ENCODE results near the gene LGR5. TPM values are rescaled to one million over a fixed set of nuclear protein-coding genes. Genes with fewer than 3 reads are reported as not detected.
A peak's percentile ranks its signal among the peaks of the same experiment; 100 is the strongest.

LGR5 gene
- total RNA-seq, 1 donor from 2014 or later = 1.1 TPM

DNA sequence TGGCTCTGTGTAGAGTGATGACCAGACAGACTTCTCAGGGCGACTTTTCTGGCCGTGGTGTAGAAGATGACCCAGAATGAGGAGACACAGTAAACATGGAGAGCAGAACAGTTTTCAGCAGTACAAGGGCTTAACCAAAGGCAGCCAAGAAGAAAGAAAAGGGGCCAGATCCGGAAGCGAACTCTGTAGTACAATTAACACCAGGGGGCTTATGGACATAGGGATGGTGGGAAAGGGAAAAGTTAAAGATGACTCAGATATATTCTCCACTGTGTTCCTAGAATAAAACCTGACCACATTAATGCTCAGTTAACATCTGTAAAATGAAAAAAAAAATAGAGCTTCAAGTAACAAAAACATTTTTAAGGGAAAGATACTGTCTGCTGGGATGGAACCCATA lies 60.2 kb downstream of the LGR5 start:
- TF ChIP-seq, protein P1, sequence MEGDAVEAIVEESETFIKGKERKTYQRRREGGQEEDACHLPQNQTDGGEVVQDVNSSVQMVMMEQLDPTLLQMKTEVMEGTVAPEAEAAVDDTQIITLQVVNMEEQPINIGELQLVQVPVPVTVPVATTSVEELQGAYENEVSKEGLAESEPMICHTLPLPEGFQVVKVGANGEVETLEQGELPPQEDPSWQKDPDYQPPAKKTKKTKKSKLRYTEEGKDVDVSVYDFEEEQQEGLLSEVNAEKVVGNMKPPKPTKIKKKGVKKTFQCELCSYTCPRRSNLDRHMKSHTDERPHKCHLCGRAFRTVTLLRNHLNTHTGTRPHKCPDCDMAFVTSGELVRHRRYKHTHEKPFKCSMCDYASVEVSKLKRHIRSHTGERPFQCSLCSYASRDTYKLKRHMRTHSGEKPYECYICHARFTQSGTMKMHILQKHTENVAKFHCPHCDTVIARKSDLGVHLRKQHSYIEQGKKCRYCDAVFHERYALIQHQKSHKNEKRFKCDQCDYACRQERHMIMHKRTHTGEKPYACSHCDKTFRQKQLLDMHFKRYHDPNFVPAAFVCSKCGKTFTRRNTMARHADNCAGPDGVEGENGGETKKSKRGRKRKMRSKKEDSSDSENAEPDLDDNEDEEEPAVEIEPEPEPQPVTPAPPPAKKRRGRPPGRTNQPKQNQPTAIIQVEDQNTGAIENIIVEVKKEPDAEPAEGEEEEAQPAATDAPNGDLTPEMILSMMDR (IDR thresholded peaks at IDR 0.05; ENCODE audit: unreplicated experiment) = no peak
- peaks cover 3% of the 10 kb centered on the region for H3K36me3 Mint-ChIP-seq (ENCODE audit: low read depth, unreplicated experiment)
- H3K27me3 Mint-ChIP-seq (ENCODE audit: unreplicated experiment) = no peaks in the 10 kb centered on the region
- DNase-seq (ENCODE audit: low spot score) = no peak
- no peaks in the 10 kb centered on the region for H3K9me3 Mint-ChIP-seq (ENCODE audit: unreplicated experiment)
- no peak overlapping the region for H3K4me3 Mint-ChIP-seq (ENCODE audit: unreplicated experiment)
- no peak overlapping the region for H3K27ac Mint-ChIP-seq (ENCODE audit: unreplicated experiment)
- peaks cover 13% of the 10 kb centered on the region for H3K4me1 Mint-ChIP-seq (ENCODE audit: unreplicated experiment)

DNA sequence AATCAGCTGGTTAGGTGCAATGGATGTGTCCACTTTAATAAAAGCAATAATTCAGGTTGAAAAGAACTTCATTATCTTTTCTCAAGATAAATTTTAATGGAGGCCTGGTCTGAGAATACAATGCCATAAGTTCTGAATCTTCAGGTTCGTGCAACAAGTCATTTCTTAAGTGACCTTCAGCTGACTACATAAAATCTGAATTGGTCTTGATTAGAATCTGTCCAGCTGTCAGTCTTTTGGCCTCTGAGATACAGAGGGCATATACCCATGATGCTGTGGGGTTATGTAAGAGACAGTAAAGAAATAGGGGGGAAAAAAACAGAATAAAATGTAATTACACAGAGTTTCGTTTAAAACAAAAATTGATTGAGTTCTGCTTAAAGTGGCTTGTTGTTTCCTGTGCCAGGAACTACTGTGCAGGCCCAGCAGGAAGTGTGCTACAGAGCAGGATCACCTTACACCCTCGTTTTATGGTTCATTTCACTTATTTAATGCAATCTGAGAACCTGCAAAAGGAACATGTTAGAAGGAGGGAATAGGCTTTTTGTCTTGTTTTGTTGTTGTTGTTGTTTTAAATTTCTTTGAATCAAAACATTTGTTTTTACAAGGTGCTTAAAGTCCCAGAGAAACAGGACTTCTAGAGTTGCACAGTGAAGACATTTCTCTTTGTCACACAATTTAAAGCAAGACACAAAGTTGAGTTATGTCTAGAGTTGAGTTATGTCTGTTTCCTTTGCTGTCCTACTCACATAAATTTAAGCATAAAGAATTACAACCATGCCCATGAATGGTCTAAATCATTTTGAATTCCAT lies 64.2 kb downstream of the LGR5 start:
- Mint-ChIP-seq H3K4me1 (ENCODE audit: unreplicated experiment) (peaks cover 13% of the 10 kb centered on the region), H3K4me3 (ENCODE audit: unreplicated experiment) (no peak overlapping the region), H3K27ac (ENCODE audit: unreplicated experiment) (peak overlapping the region; percentile 28), H3K27me3 (ENCODE audit: unreplicated experiment) (no peaks in the 10 kb centered on the region), H3K9me3 (ENCODE audit: unreplicated experiment) (no peaks in the 10 kb centered on the region), H3K36me3 (ENCODE audit: low read depth, unreplicated experiment) (no peaks in the 10 kb centered on the region)
- DNase-seq (ENCODE audit: low spot score) = no peak
- TF ChIP-seq, protein P1 (IDR thresholded peaks at IDR 0.05; ENCODE audit: unreplicated experiment) = no peak

DNA sequence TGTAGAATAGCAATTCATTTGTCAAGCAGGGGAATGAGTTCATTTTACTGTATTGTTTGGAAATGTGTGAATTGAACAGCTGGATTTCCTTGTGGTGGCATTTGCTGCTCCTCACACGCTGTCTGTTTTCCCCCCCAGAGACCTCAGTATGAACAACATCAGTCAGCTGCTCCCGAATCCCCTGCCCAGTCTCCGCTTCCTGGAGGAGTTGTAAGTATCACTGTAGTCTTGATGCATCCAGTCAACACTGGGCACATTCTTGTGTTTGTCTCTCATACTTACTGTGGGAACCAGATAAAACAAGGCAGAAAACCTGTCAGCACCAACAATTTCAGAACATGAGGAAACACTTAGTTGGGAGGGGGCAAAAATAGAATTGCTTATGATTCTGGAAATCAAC lies 64.9 kb downstream of the LGR5 start:
- H3K27me3 Mint-ChIP-seq (ENCODE audit: unreplicated experiment) = no peaks in the 10 kb centered on the region
- no peak overlapping the region for H3K4me3 Mint-ChIP-seq (ENCODE audit: unreplicated experiment)
- TF ChIP-seq, protein P1 (IDR thresholded peaks at IDR 0.05; ENCODE audit: unreplicated experiment) = no peak
- peaks cover 13% of the 10 kb centered on the region for H3K4me1 Mint-ChIP-seq (ENCODE audit: unreplicated experiment)
- H3K36me3 Mint-ChIP-seq (ENCODE audit: low read depth, unreplicated experiment) = no peaks in the 10 kb centered on the region
- no peak overlapping the region for H3K27ac Mint-ChIP-seq (ENCODE audit: unreplicated experiment)
- no peak for DNase-seq (ENCODE audit: low spot score)
- H3K9me3 Mint-ChIP-seq (ENCODE audit: unreplicated experiment) = no peaks in the 10 kb centered on the region

DNA sequence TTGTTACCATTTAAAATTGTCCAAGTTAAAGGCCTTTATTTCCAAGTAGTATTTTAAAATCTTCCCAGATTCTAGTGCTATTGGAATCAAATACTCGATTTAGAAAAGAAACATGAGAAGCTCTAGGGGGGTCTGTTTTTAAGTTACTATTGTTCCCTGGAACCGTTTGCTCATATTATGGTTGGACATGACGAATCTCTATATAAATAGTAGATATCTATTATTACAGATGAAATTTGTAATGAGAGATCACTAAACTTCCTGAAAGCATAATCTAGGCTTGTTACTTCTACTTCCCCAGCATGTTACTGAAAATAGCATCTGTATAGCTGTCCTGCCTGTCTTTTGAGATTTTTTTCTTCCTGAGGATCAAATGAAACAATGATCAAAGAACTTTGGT lies 70.1 kb downstream of the LGR5 start:
- H3K4me1 Mint-ChIP-seq (ENCODE audit: unreplicated experiment) = peaks cover 6% of the 10 kb centered on the region
- H3K4me3 Mint-ChIP-seq (ENCODE audit: unreplicated experiment) = no peak overlapping the region
- DNase-seq (ENCODE audit: low spot score) = no peak
- H3K27ac Mint-ChIP-seq (ENCODE audit: unreplicated experiment) = no peak overlapping the region
- H3K27me3 Mint-ChIP-seq (ENCODE audit: unreplicated experiment) = no peaks in the 10 kb centered on the region
- H3K36me3 Mint-ChIP-seq (ENCODE audit: low read depth, unreplicated experiment) = no peaks in the 10 kb centered on the region
- TF ChIP-seq, protein P1 (IDR thresholded peaks at IDR 0.05; ENCODE audit: unreplicated experiment) = no peak
- no peaks in the 10 kb centered on the region for H3K9me3 Mint-ChIP-seq (ENCODE audit: unreplicated experiment)

DNA sequence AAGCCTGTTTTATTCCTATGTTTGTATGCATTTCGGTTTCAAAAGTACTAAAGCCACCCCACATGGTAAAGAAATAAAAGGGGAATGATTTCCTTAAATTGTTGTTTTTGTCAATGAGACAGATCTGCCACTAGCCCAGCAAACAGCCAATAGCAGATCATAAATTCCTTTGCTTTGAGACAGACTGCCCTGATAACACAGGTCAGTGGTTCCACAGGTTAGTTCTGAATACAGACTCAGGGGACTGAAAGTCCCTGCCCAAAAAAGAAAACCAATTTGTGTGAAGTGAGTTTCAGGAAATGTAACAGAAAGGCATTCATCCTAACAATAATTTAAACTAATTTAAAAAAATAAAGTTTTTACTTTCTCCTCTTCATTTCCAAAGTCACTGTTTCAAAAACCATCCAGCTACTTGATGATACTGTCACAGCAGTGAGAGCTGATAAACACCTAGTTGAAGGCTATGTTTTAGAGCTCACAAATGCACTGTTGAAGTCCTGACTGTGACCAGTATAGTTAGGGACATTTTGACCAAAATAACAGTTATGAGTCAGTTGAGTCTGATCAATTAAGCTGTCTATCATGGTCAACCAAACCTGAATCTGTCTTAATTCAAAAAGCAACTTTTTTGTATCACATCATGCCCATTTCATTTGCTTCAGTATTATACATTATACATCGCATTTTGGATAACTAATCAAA lies 77.7 kb downstream of the LGR5 start:
- no peak overlapping the region for H3K4me3 Mint-ChIP-seq (ENCODE audit: unreplicated experiment)
- TF ChIP-seq, protein P1 (IDR thresholded peaks at IDR 0.05; ENCODE audit: unreplicated experiment) = no peak
- no peak overlapping the region for H3K27ac Mint-ChIP-seq (ENCODE audit: unreplicated experiment)
- H3K4me1 Mint-ChIP-seq (ENCODE audit: unreplicated experiment) = no peaks in the 10 kb centered on the region
- H3K27me3 Mint-ChIP-seq (ENCODE audit: unreplicated experiment) = no peaks in the 10 kb centered on the region
- no peak for DNase-seq (ENCODE audit: low spot score)
- H3K36me3 Mint-ChIP-seq (ENCODE audit: low read depth, unreplicated experiment) = no peaks in the 10 kb centered on the region
- H3K9me3 Mint-ChIP-seq (ENCODE audit: unreplicated experiment) = no peaks in the 10 kb centered on the region

Measured in endothelial cell (in vitro differentiated cells).